H1 (cell line): Measurements from ENCODE around the gene HACL1. TPM values are rescaled to one million over a fixed set of nuclear protein-coding genes. Genes with fewer than 3 reads are reported as not detected.

Experiments
- CTCF ChIA-PET: fragments of 300-600 bp; sonication (Branson Sonifier 250); formaldehyde crosslinking; loops from one replicate; lab custom pipeline; 2021; ENCODE audit not compliant: partially characterized antibody; lab: Charles Lee
- POLR2A ChIA-PET: fragments of 300-600 bp; sonication (Branson Sonifier 250); formaldehyde crosslinking; loops from one replicate; lab custom pipeline; 2021; ENCODE audit warnings: inconsistent platforms; ENCODE audit not compliant: partially characterized antibody; lab: Charles Lee
- DNase-seq, 2 experiments: peaks; one replicate each; pipeline versions ENCODE4 v3.0.0 to v3.0.0-alpha.2; 2010 to 2022; ENCODE audit warnings: low spot score in 2 of 2, low read depth in 1 of 2, mixed read lengths in 1 of 2
- FAIRE-seq: peaks from 2 replicates; lab custom pipeline; 2011; peaks lifted over from hg19 to GRCh38; lab: Jason Lieb, UNC
- H2AFZ ChIP-seq: 2 replicates; pipeline ENCODE4 v1.8.1; 2012; ENCODE audit warnings: low read length, inconsistent platforms
- H2AK5ac ChIP-seq: 2 replicates; pipeline ENCODE4 v1.6.1; 2013; ENCODE audit warnings: low read depth, low read length
- H2BK120ac ChIP-seq: replicated peaks from 2 replicates; pipeline ENCODE3; 2013; ENCODE audit warnings: low read depth, low read length, inconsistent platforms
- H2BK12ac ChIP-seq: 2 replicates; pipeline ENCODE4 v1.6.1; 2013; ENCODE audit warnings: low read depth, low read length
- H2BK15ac ChIP-seq: 2 replicates; pipeline ENCODE4 v1.6.1; 2013; ENCODE audit warnings: low read length
- H2BK20ac ChIP-seq: 2 replicates; pipeline ENCODE4 v1.6.1; 2013; ENCODE audit warnings: low read length
- H2BK5ac ChIP-seq: 2 replicates; pipeline ENCODE4 v1.6.1; 2013; ENCODE audit warnings: low read depth, low read length
- H3K14ac ChIP-seq: 2 replicates; pipeline ENCODE4 v1.6.1; 2013; ENCODE audit warnings: inconsistent platforms; ENCODE audit not compliant: insufficient read length
- H3K18ac ChIP-seq: 2 replicates; pipeline ENCODE4 v1.6.1; 2013; ENCODE audit warnings: low read length; ENCODE audit errors: extremely low read depth
- H3K23ac ChIP-seq: 2 replicates; pipeline ENCODE4 v1.6.1; 2013; ENCODE audit warnings: inconsistent platforms; ENCODE audit not compliant: insufficient read length
- H3K23me2 ChIP-seq: 2 replicates; pipeline ENCODE4 v1.6.1; 2013; ENCODE audit warnings: low read depth, low read length
- H3K27ac ChIP-seq: 2 replicates; pipeline ENCODE4 v1.6.1; 2011; ENCODE audit warnings: low read depth, low read length, inconsistent platforms
- H3K27me3 ChIP-seq, 4 experiments: replicated peaks in 1 of 4; 1 replicate in 1 of 4; 2 replicates in 3 of 4; pipeline versions ENCODE4 v1.6.1 to v1.8.1; 2011 to 2013; ENCODE audit warnings: low read length in 3 of 4, mild to moderate bottlenecking in 3 of 4, inconsistent platforms in 2 of 4, mixed read lengths in 2 of 4, moderate library complexity in 1 of 4; ENCODE audit not compliant: control insufficient read depth in 3 of 4, insufficient read depth in 3 of 4; ENCODE audit errors: extremely low read depth in 1 of 4
- H3K36me3 ChIP-seq, 4 experiments: 2 replicates each; pipeline versions ENCODE4 v1.6.1 to v1.8.1; 2011 to 2013; ENCODE audit warnings: mild to moderate bottlenecking in 4 of 4, low read length in 3 of 4, moderate library complexity in 2 of 4, control low read depth in 1 of 4, inconsistent platforms in 1 of 4; ENCODE audit not compliant: insufficient read depth in 4 of 4, control insufficient read depth in 2 of 4
- H3K4ac ChIP-seq: replicated peaks from 2 replicates; pipeline ENCODE3; 2013; ENCODE audit warnings: low read length, low read depth, mixed read lengths, inconsistent platforms; ENCODE audit not compliant: insufficient read length
- H3K4me1 ChIP-seq, 4 experiments: replicated peaks in 1 of 4; 1 replicate in 1 of 4; 2 replicates in 3 of 4; pipeline versions ENCODE4 v1.6.1 to v1.8.1; 2011 to 2013; ENCODE audit warnings: low read length in 3 of 4, inconsistent platforms in 2 of 4, mixed read lengths in 1 of 4; ENCODE audit not compliant: insufficient read depth in 4 of 4, control insufficient read depth in 3 of 4
- H3K4me2 ChIP-seq, 2 experiments: 2 replicates each; pipeline versions ENCODE4 v1.6.1 to v1.8.1; 2011 to 2013; ENCODE audit warnings: low read depth in 2 of 2, low read length in 2 of 2, control low read depth in 1 of 2, inconsistent platforms in 1 of 2, mild to moderate bottlenecking in 1 of 2; ENCODE audit not compliant: insufficient read depth in 1 of 2
- H3K4me3 ChIP-seq, 4 experiments: fragments of 200-600, 300-600 bp in 1 of 4; sonication (generic), shearing (Covaris generic), sonication (Bioruptor Twin) in 1 of 4; 2 replicates each; pipeline versions ENCODE4 v1.5.1 to v1.8.1; 2011 to 2016; ENCODE audit warnings: low read length in 4 of 4, low read depth in 3 of 4, control low read depth in 2 of 4, inconsistent platforms in 2 of 4, mild to moderate bottlenecking in 2 of 4, mixed read lengths in 1 of 4, moderate library complexity in 1 of 4; ENCODE audit not compliant: insufficient read depth in 2 of 4; ENCODE audit errors: extremely low read depth in 1 of 4
- H3K56ac ChIP-seq: replicated peaks from 2 replicates; pipeline ENCODE3; 2013; ENCODE audit warnings: low read depth, mild to moderate bottlenecking, mixed read lengths, low read length, inconsistent platforms; ENCODE audit not compliant: insufficient read length
- H3K79me1 ChIP-seq: 2 replicates; pipeline ENCODE4 v1.6.1; 2013; ENCODE audit warnings: low read depth, low read length, control low read depth
- H3K79me2 ChIP-seq, 2 experiments: 2 replicates each; pipeline versions ENCODE4 v1.6.1 to v1.8.1; 2012 to 2013; ENCODE audit warnings: low read length in 2 of 2, mild to moderate bottlenecking in 2 of 2, inconsistent platforms in 1 of 2; ENCODE audit not compliant: insufficient read depth in 2 of 2, control insufficient read depth in 1 of 2
- H3K9ac ChIP-seq, 4 experiments: replicated peaks in 1 of 4; 1 replicate in 1 of 4; 2 replicates in 3 of 4; pipeline versions ENCODE4 v1.6.1 to v1.8.1; 2011 to 2013; ENCODE audit warnings: low read depth in 3 of 4, low read length in 3 of 4, control low read depth in 2 of 4, mild to moderate bottlenecking in 2 of 4, moderate library complexity in 2 of 4, inconsistent platforms in 1 of 4; ENCODE audit errors: extremely low read depth in 1 of 4
- H3K9me3 ChIP-seq, 2 experiments: 2 replicates each; pipeline versions ENCODE4 v1.6.1 to v1.8.1; 2012 to 2013; ENCODE audit warnings: mild to moderate bottlenecking in 2 of 2, moderate library complexity in 2 of 2, control low read depth in 1 of 2, inconsistent platforms in 1 of 2, low read depth in 1 of 2, low read length in 1 of 2, mixed read lengths in 1 of 2; ENCODE audit not compliant: insufficient read depth in 2 of 2
- H4K20me1 ChIP-seq, 2 experiments: replicated peaks in 1 of 2; 2 replicates each; pipeline versions ENCODE3 to v1.8.1; 2011 to 2013; ENCODE audit warnings: inconsistent platforms in 2 of 2, low read length in 2 of 2, mild to moderate bottlenecking in 1 of 2; ENCODE audit not compliant: insufficient read depth in 2 of 2, control insufficient read depth in 1 of 2
- H4K5ac ChIP-seq: 2 replicates; pipeline ENCODE4 v1.6.1; 2013; ENCODE audit warnings: low read length, low read depth, mixed read lengths, inconsistent platforms; ENCODE audit not compliant: insufficient read length
- H4K8ac ChIP-seq: 2 replicates; pipeline ENCODE4 v1.8.0; 2013; ENCODE audit warnings: mild to moderate bottlenecking, moderate library complexity, low read length, inconsistent platforms; ENCODE audit not compliant: insufficient read depth; ENCODE audit errors: extremely low read depth
- H4K91ac ChIP-seq: replicated peaks from 2 replicates; pipeline ENCODE3; 2013; ENCODE audit warnings: low read length, mixed read lengths, inconsistent platforms; ENCODE audit not compliant: insufficient read length
- NANOG ChIP-seq: IDR thresholded peaks from 2 replicates; pipeline ENCODE4 v1.6.1; 2011; ENCODE audit warnings: low read length, low read depth, mild to moderate bottlenecking, inconsistent platforms; ENCODE audit not compliant: insufficient read depth, poor library complexity, severe bottlenecking
- PHF8 ChIP-seq: fragments of 200-600 bp; sonication (generic); conservative IDR thresholded peaks from 2 replicates; pipeline ENCODE4 v1.7.1; 2012; ENCODE audit warnings: low read depth, mild to moderate bottlenecking, inconsistent platforms, low read length, moderate library complexity
- WGBS, 2 experiments: shearing (Covaris generic) in 1 of 2; methylation state at CpG; one replicate each; pipeline versions ENCODE4 v1.1.6 to v1.1.7; 2013 to 2015; ENCODE audit warnings: low lambda C conversion rate in 2 of 2, mixed read lengths in 2 of 2, inconsistent platforms in 1 of 2, low coverage in 1 of 2, missing lambda C conversion rate in 1 of 2; ENCODE audit not compliant: insufficient replicate concordance in 2 of 2, insufficient coverage in 1 of 2, insufficient read length in 1 of 2; ENCODE audit errors: extremely low coverage in 1 of 2, missing lambda C conversion rate in 1 of 2; 5-methylcytosine and 5-hydroxymethylcytosine counted together
- polyA plus RNA-seq, 7 experiments: library from polyadenylated mRNA; depleted of rRNA in 3 of 7; stranded (reverse) in 5 of 7; unstranded in 2 of 7; fragments of >200 nt in 5 of 7; fragments of 200-250 nt in 2 of 7; gene quantifications; 1 replicate in 5 of 7; 2 replicates in 1 of 7; 4 replicates in 1 of 7; pipeline versions ENCODE4 v1.2.1 to v1.2.3, GENCODE V29; 2011 to 2013; ENCODE audit warnings: missing spikeins in 2 of 7, mixed read lengths in 2 of 7
- total RNA-seq: library from RNA; stranded (reverse); fragmentation: NEBNext Ultra II Directional; extraction: Animal tissue kit (Norgen Biotek cat#: 25700); gene quantifications from 2 replicates; pipeline ENCODE4 v1.2.1, GENCODE V29; 2021

The HACL1 gene
- total and polyA plus RNA-seq, 2 of the 8 experiments (the other 6 are each of a cell fraction or from before 2014, with no cell fraction given), result 38.2 to 46.0 TPM

- no peak overlapping the region for H3K9ac ChIP-seq
- FAIRE-seq (no peak), DNase-seq (no peak)
- POLR2A ChIA-PET, result interaction anchor here (2.2 to 3.2 kb wide), 2 partner anchors 17 to 32 kb away, joined by 7 to 12 read pairs; partner anchors contain the start of genes BTD and HACL1
- H4K20me1 ChIP-seq, result no peaks in the 10 kb centered on the region
- H3K4ac ChIP-seq, result peak overlapping the region; percentile 63
- H3K14ac ChIP-seq, result no peak overlapping the region
- H3K23ac ChIP-seq, result no peak overlapping the region
- no peaks in the 10 kb centered on the region for H3K27me3 ChIP-seq
- 5% methylated on average over 5 of the region's 5 CpGs; no CpG with 5 or more reads in 1 of the 2 experiments for whole genome bisulfite sequencing, 2 experiments
- H4K8ac ChIP-seq, result no peak overlapping the region
- no peaks in the 10 kb centered on the region for H3K79me2 ChIP-seq
- 0 out of 2 replicates have a peak overlapping the region, but pooled peaks have one; percentile 41 for H2BK20ac ChIP-seq
- H3K4me3 ChIP-seq, result peak overlapping the region in 1 of 4 experiments; percentile 34; a peak in 1 of 8 replicates
- no peak overlapping the region for H2BK15ac ChIP-seq
- H3K4me2 ChIP-seq, result peak overlapping the region; percentile 44 to 59
- H4K5ac ChIP-seq, result peak overlapping the region; percentile 70
- no peaks in the 10 kb centered on the region for H3K79me1 ChIP-seq
- peak overlapping the region; percentile 95 for H2BK12ac ChIP-seq
- H3K4me1 ChIP-seq, result peaks cover 15 to 47% (median 28%) of the 10 kb centered on the region in 4 experiments
- no peaks in the 10 kb centered on the region for H3K9me3 ChIP-seq
- no peaks in the 10 kb centered on the region for H3K36me3 ChIP-seq
- no peak overlapping the region; the same call in 1 of the 2 replicates for H3K18ac ChIP-seq
- H3K23me2 ChIP-seq, result no peaks in the 10 kb centered on the region
- no peak overlapping the region for H3K56ac ChIP-seq
- H2BK5ac ChIP-seq, result 0 out of 2 replicates have a peak overlapping the region, but pooled peaks have one; percentile 82
- peak overlapping the region; percentile 29; the same call in 1 of the 2 replicates for H2AK5ac ChIP-seq
- TF ChIP-seq NANOG, result peak; percentile 18
- no peak for TF ChIP-seq PHF8
- peak overlapping the region; percentile 79 for H4K91ac ChIP-seq
- H2AFZ ChIP-seq, result no peak overlapping the region
- CTCF ChIA-PET, result interaction anchor here (1.1 to 1.5 kb wide), 5 partner anchors 10 to 609 kb away, joined by 3 to 5 read pairs (median 4); no protein-coding TSS in a partner anchor
- no peak overlapping the region for H3K27ac ChIP-seq
- H2BK120ac ChIP-seq, result peak overlapping the region; percentile 95
Observed at GRCh38 chr3:15633159-15633558, 31.8 kb upstream of the HACL1 start.
